Measurements from ENCODE around the gene FAM107B.

DNA sequence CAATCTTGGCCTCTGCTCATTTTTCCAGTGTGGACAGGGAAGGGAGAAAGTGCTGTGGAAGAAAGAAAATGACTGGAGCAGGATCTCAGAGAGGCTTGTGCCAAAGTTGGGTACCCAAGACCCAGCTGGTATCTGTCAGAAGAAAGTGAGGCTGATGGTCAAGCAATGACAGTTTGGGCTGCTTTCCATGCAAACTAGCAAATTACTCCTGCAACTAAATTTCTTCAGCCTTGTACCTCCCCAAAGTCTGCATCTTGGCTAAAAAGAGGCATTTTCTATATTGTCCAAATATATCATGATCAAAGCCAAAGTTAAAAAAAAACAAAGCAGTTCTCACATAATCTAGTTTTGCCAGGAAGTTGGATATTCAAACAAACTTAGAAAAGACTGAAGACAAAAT, 235.5 kb downstream of the FAM107B start:
- TF ChIP-seq ZNF114 (tag by site-specific recombination; IDR thresholded peaks at IDR 0.05) (no peak), ATF2 (tag by site-specific recombination; IDR thresholded peaks at IDR 0.05; ENCODE audit: low read depth) (no peak), GFI1B (tag by site-specific recombination; IDR thresholded peaks at IDR 0.05) (no peak), ZBTB1 (tag by site-specific recombination; IDR thresholded peaks at IDR 0.05) (no peak), ZNF266 (tag by site-specific recombination; IDR thresholded peaks at IDR 0.05; ENCODE audit: low read depth) (no peak), GLI4 (tag by site-specific recombination; IDR thresholded peaks at IDR 0.05) (no peak), MYNN (tag by site-specific recombination; IDR thresholded peaks at IDR 0.05; ENCODE audit: borderline replicate concordance) (no peak), ZNF121 (tag by site-specific recombination; IDR thresholded peaks at IDR 0.05) (no peak), BCL11A (tag by site-specific recombination; IDR thresholded peaks at IDR 0.05; ENCODE audit: low read depth) (no peak), ZNF274 (IDR thresholded peaks at IDR 0.05; ENCODE audit: low read length) (no peak), ZNF274 (tag by site-specific recombination; IDR thresholded peaks at IDR 0.05; ENCODE audit: borderline replicate concordance) (no peak), SP7 (tag by site-specific recombination; IDR thresholded peaks at IDR 0.05) (no peak)
- TF ChIP-seq, protein P1, sequence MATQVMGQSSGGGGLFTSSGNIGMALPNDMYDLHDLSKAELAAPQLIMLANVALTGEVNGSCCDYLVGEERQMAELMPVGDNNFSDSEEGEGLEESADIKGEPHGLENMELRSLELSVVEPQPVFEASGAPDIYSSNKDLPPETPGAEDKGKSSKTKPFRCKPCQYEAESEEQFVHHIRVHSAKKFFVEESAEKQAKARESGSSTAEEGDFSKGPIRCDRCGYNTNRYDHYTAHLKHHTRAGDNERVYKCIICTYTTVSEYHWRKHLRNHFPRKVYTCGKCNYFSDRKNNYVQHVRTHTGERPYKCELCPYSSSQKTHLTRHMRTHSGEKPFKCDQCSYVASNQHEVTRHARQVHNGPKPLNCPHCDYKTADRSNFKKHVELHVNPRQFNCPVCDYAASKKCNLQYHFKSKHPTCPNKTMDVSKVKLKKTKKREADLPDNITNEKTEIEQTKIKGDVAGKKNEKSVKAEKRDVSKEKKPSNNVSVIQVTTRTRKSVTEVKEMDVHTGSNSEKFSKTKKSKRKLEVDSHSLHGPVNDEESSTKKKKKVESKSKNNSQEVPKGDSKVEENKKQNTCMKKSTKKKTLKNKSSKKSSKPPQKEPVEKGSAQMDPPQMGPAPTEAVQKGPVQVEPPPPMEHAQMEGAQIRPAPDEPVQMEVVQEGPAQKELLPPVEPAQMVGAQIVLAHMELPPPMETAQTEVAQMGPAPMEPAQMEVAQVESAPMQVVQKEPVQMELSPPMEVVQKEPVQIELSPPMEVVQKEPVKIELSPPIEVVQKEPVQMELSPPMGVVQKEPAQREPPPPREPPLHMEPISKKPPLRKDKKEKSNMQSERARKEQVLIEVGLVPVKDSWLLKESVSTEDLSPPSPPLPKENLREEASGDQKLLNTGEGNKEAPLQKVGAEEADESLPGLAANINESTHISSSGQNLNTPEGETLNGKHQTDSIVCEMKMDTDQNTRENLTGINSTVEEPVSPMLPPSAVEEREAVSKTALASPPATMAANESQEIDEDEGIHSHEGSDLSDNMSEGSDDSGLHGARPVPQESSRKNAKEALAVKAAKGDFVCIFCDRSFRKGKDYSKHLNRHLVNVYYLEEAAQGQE (tag by site-specific recombination; IDR thresholded peaks at IDR 0.05): no peak
- TF ChIP-seq, protein P2, sequence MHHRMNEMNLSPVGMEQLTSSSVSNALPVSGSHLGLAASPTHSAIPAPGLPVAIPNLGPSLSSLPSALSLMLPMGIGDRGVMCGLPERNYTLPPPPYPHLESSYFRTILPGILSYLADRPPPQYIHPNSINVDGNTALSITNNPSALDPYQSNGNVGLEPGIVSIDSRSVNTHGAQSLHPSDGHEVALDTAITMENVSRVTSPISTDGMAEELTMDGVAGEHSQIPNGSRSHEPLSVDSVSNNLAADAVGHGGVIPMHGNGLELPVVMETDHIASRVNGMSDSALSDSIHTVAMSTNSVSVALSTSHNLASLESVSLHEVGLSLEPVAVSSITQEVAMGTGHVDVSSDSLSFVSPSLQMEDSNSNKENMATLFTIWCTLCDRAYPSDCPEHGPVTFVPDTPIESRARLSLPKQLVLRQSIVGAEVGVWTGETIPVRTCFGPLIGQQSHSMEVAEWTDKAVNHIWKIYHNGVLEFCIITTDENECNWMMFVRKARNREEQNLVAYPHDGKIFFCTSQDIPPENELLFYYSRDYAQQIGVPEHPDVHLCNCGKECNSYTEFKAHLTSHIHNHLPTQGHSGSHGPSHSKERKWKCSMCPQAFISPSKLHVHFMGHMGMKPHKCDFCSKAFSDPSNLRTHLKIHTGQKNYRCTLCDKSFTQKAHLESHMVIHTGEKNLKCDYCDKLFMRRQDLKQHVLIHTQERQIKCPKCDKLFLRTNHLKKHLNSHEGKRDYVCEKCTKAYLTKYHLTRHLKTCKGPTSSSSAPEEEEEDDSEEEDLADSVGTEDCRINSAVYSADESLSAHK (tag by site-specific recombination; IDR thresholded peaks at IDR 0.05): no peak
- TF ChIP-seq, protein P3, sequence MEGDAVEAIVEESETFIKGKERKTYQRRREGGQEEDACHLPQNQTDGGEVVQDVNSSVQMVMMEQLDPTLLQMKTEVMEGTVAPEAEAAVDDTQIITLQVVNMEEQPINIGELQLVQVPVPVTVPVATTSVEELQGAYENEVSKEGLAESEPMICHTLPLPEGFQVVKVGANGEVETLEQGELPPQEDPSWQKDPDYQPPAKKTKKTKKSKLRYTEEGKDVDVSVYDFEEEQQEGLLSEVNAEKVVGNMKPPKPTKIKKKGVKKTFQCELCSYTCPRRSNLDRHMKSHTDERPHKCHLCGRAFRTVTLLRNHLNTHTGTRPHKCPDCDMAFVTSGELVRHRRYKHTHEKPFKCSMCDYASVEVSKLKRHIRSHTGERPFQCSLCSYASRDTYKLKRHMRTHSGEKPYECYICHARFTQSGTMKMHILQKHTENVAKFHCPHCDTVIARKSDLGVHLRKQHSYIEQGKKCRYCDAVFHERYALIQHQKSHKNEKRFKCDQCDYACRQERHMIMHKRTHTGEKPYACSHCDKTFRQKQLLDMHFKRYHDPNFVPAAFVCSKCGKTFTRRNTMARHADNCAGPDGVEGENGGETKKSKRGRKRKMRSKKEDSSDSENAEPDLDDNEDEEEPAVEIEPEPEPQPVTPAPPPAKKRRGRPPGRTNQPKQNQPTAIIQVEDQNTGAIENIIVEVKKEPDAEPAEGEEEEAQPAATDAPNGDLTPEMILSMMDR (tag by site-specific recombination; IDR thresholded peaks at IDR 0.05): no peak

All from HEK293 (cell line).